ENCODE results near the gene PIPOX.

- no peak for TF ChIP-seq CTCF (IDR thresholded peaks at IDR 0.05)
- no peak for TF ChIP-seq EP300 (IDR thresholded peaks at IDR 0.05)
These were observed 59.8 kb downstream of the PIPOX start for GRCh38 chr17:29102741-29103181.

All from gastroesophageal sphincter (tissue), 3 donors.